PC-3 (cell line): ENCODE measurements around the gene TENM4.

ENCODE experiments used
- EZH2 ChIP-seq: fragments of 300-600 bp; sonication (generic); IDR thresholded peaks from one replicate; pipeline ENCODE4 v1.6.1; 2017; ENCODE audit warnings: antibody characterized with exemption, mild to moderate bottlenecking, low read length; ENCODE audit not compliant: unreplicated experiment
- EZH2phosphoT487 ChIP-seq: fragments of 300-600 bp; sonication (generic); IDR thresholded peaks from 2 replicates; pipeline ENCODE4 v1.6.1; 2018; ENCODE audit warnings: mild to moderate bottlenecking, antibody characterized with exemption, low read length, borderline replicate concordance

DNA sequence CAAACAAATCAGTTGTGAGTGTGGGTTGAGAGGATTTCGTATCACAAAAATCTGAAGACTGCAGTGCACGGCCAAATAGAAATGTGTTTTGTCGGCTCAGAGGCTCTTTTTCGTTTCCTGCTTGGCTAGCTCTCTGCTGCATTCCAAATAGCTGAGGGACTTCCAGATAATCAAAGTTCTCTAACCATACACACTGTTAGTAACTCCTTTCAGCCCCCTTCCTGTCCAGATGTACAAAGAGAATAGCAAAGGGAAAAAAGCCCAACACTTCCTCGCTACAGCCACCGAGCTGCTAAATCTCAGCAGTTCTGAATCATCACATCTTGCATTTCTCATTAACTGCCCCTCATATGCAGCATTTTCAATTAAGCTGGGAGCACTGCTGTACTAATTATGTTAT lies 203.1 kb downstream of the TENM4 start:
- TF ChIP-seq EZH2phosphoT487 (no peak), EZH2 (no peak)
